Measurements from ENCODE around the gene MGAT4C. TPM values are rescaled to one million over a fixed set of nuclear protein-coding genes. Genes with fewer than 3 reads are reported as not detected.

MGAT4C gene
- total RNA-seq, 1 experiment from 2014 or later, result not detected

- Histone ChIP-seq H3K9ac (ENCODE audit: low read length) (no peak overlapping the region), H3K27ac (ENCODE audit: low read length) (no peak overlapping the region), H3K9me3 (ENCODE audit: low read length) (no peaks in the 10 kb centered on the region), H3K36me3 (ENCODE audit: low read depth, low read length) (no peaks in the 10 kb centered on the region), H3K9me2 (replicated peaks; ENCODE audit: low read length) (no peaks in the 10 kb centered on the region), H3K79me2 (ENCODE audit: low read length) (no peaks in the 10 kb centered on the region), H4K20me1 (ENCODE audit: low read length) (no peaks in the 10 kb centered on the region), H3K27me3 (ENCODE audit: low read length) (no peaks in the 10 kb centered on the region), H3F3A (ENCODE audit: low read length, unreplicated experiment) (no peaks in the 10 kb centered on the region), H3K4me3 (ENCODE audit: low read length) (no peak overlapping the region), H3K4me1 (ENCODE audit: insufficient read depth, low read length) (no peaks in the 10 kb centered on the region), H2AFZ (ENCODE audit: low read length) (no peak overlapping the region), H3K4me2 (ENCODE audit: low read length) (no peak overlapping the region)
- no TSS peak for BruUV-seq (replicated peaks)
- ChIA-PET CTCF (no interaction called here), POLR2A (ENCODE audit: unreplicated experiment) (no interaction called here)
- TF ChIP-seq CTCF (conservative IDR thresholded peaks at IDR 0.05; ENCODE audit: low read depth, low read length) (no peak), EZH2 (IDR thresholded peaks at IDR 0.05; ENCODE audit: low read length, unreplicated experiment) (no peak), EZH2phosphoT487 (IDR thresholded peaks at IDR 0.05; ENCODE audit: borderline replicate concordance, low read length) (no peak)
- peak; percentile 44 for DNase-seq
- intact Hi-C loops (cut with micrococcal nuclease), result no loop called here
- ATAC-seq, result 0 out of 2 replicates have a peak, but pooled peaks have one; percentile 31
These were observed 270.2 kb downstream of the MGAT4C start for GRCh38 chr12:85985996-85986395.

GRCh38 chr12:85983601-85984000 is 272.6 kb downstream of the MGAT4C start:
- no peak overlapping the region for H3K4me2 ChIP-seq (ENCODE audit: low read length)
- POLR2A ChIA-PET (ENCODE audit: unreplicated experiment), result no interaction called here

More at GRCh38 chr12:85983601-85984000, 272.6 kb downstream of the MGAT4C start:
- no peaks in the 10 kb centered on the region for H3K36me3 ChIP-seq (ENCODE audit: low read depth, low read length)
- BruUV-seq (replicated peaks), result no TSS peak
- H3K27me3 ChIP-seq (ENCODE audit: low read length), result no peaks in the 10 kb centered on the region
- no peak for DNase-seq
- no peaks in the 10 kb centered on the region for H3K9me2 ChIP-seq (replicated peaks; ENCODE audit: low read length)
- H3K4me1 ChIP-seq (ENCODE audit: insufficient read depth, low read length), result no peaks in the 10 kb centered on the region
- H3K9ac ChIP-seq (ENCODE audit: low read length), result no peak overlapping the region
- no peaks in the 10 kb centered on the region for H3K9me3 ChIP-seq (ENCODE audit: low read length)
- no peaks in the 10 kb centered on the region for H4K20me1 ChIP-seq (ENCODE audit: low read length)
- H3F3A ChIP-seq (ENCODE audit: low read length, unreplicated experiment), result no peaks in the 10 kb centered on the region
- H2AFZ ChIP-seq (ENCODE audit: low read length), result no peak overlapping the region
- no peak for ATAC-seq
- H3K79me2 ChIP-seq (ENCODE audit: low read length), result no peaks in the 10 kb centered on the region
- CTCF ChIA-PET, result no interaction called here
- intact Hi-C loops (cut with micrococcal nuclease), result no loop called here
- no peak overlapping the region for H3K27ac ChIP-seq (ENCODE audit: low read length)
- TF ChIP-seq EZH2 (IDR thresholded peaks at IDR 0.05; ENCODE audit: low read length, unreplicated experiment) (no peak), EZH2phosphoT487 (IDR thresholded peaks at IDR 0.05; ENCODE audit: borderline replicate concordance, low read length) (no peak), CTCF (conservative IDR thresholded peaks at IDR 0.05; ENCODE audit: low read depth, low read length) (no peak)
- H3K4me3 ChIP-seq (ENCODE audit: low read length), result no peak overlapping the region

Data from PC-3 (cell line).